GM12878 (cell line): ENCODE data around the gene COL1A1.

Experiments
- MYC ChIP-seq: IDR thresholded peaks from 2 replicates; pipeline ENCODE4 v1.6.1; 2011; ENCODE audit warnings: mild to moderate bottlenecking, low read length, moderate library complexity, inconsistent platforms; ENCODE audit not compliant: insufficient read depth, insufficient replicate concordance, insufficient read length, severe bottlenecking
- SMAD1 ChIP-seq: fragments of 450-650 bp; IDR thresholded peaks from 2 replicates; pipeline ENCODE4 v1.6.1; 2018; ENCODE audit warnings: mild to moderate bottlenecking, low read depth; ENCODE audit not compliant: partially characterized antibody
- YY1 ChIP-seq: IDR thresholded peaks from 2 replicates; pipeline ENCODE4 v1.6.1; 2011; ENCODE audit warnings: low read depth, mild to moderate bottlenecking, low read length
- TF ChIP-seq, protein P1 (sequence below): IDR thresholded peaks from 2 replicates; pipeline ENCODE4 v1.6.1; 2011; ENCODE audit warnings: borderline replicate concordance, low read depth, mild to moderate bottlenecking, moderate library complexity, mixed read lengths, low read length; ENCODE audit not compliant: insufficient read depth; ENCODE audit errors: extremely low read length
- TF ChIP-seq, protein P2 (sequence below): fragments of 450-650 bp; formaldehyde crosslinking; IDR thresholded peaks from 2 replicates; pipeline ENCODE4 v1.4.0; 2022; ENCODE audit warnings: mild to moderate bottlenecking, moderate library complexity

DNA sequence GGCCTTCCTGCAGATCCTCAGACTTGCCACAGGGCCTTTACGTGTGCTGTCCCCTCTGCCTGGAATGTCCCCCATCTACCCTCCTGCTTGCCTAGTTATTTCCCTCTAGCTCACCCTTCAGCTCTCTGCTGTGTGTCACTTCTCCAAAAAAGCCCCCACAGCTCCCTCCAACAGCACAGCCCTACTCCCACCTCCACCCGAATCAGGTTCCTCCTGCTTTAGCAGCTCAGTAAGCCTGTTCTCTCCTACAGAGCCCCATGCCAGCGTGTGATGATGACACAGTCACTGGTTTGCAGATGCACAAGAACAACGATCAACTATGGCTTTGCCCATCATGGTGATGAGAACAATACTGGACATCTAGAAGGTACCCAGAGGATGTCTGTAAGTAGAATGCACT, 64.4 kb downstream of the COL1A1 start:
- TF ChIP-seq, protein P1, sequence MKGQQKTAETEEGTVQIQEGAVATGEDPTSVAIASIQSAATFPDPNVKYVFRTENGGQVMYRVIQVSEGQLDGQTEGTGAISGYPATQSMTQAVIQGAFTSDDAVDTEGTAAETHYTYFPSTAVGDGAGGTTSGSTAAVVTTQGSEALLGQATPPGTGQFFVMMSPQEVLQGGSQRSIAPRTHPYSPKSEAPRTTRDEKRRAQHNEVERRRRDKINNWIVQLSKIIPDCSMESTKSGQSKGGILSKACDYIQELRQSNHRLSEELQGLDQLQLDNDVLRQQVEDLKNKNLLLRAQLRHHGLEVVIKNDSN, result no peak
- TF ChIP-seq MYC, result no peak
- TF ChIP-seq YY1, result no peak
- no peak for TF ChIP-seq SMAD1
- TF ChIP-seq, protein P2, sequence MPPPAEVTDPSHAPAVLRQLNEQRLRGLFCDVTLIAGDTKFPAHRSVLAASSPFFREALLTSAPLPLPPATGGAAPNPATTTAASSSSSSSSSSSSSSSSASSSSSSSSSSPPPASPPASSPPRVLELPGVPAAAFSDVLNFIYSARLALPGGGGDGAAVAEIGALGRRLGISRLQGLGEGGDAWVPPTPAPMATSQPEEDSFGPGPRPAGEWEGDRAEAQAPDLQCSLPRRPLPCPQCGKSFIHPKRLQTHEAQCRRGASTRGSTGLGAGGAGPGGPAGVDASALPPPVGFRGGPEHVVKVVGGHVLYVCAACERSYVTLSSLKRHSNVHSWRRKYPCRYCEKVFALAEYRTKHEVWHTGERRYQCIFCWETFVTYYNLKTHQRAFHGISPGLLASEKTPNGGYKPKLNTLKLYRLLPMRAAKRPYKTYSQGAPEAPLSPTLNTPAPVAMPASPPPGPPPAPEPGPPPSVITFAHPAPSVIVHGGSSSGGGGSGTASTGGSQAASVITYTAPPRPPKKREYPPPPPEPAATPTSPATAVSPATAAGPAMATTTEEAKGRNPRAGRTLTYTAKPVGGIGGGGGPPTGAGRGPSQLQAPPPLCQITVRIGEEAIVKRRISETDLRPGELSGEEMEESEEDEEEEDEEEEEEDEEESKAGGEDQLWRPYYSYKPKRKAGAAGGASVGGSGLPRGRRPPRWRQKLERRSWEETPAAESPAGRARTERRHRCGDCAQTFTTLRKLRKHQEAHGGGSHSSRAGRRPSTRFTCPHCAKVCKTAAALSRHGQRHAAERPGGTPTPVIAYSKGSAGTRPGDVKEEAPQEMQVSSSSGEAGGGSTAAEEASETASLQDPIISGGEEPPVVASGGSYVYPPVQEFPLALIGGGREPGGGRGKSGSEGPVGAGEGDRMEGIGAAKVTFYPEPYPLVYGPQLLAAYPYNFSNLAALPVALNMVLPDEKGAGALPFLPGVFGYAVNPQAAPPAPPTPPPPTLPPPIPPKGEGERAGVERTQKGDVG (CRISPR knock-in tag), result no peak
